ENCODE measurements around the gene GJD2.

- no peak for TF ChIP-seq CTCF (IDR thresholded peaks at IDR 0.05)
- TF ChIP-seq POLR2A (IDR thresholded peaks at IDR 0.05) = no peak
These were observed 24.1 kb downstream of the GJD2 start for GRCh38 chr15:34730701-34731100.
